ENCODE measurements around the gene MAGEB3.

GRCh38 chrX:30259927-30260326, 29.5 kb downstream of the MAGEB3 start:
- TF ChIP-seq CTCF (IDR thresholded peaks at IDR 0.05; ENCODE audit: insufficient read depth, low read depth, low read length): no peak
- TF ChIP-seq EZH2 (IDR thresholded peaks at IDR 0.05; ENCODE audit: insufficient read depth, low read length): no peak
